HUES6 (cell line): ENCODE measurements around the gene HMG20B.

Source experiments
- H3K27ac ChIP-seq: 2 replicates; pipeline ENCODE4 v1.7.0; 2013; ENCODE audit warnings: low read depth, mild to moderate bottlenecking, low read length, inconsistent platforms
- H3K27me3 ChIP-seq: 2 replicates; pipeline ENCODE4 v1.6.1; 2013; ENCODE audit warnings: low read length; ENCODE audit not compliant: control insufficient read depth, insufficient read depth
- H3K36me3 ChIP-seq: 2 replicates; pipeline ENCODE4 v1.6.1; 2013; ENCODE audit warnings: low read length; ENCODE audit not compliant: control insufficient read depth, insufficient read depth
- H3K4me1 ChIP-seq: 2 replicates; pipeline ENCODE4 v1.6.1; 2013; ENCODE audit warnings: low read length; ENCODE audit not compliant: control insufficient read depth, insufficient read depth
- H3K4me3 ChIP-seq: 2 replicates; pipeline ENCODE4 v1.5.1; 2013; ENCODE audit warnings: low read depth, low read length
- H3K9ac ChIP-seq: one replicate; pipeline ENCODE4 v1.6.1; 2013; ENCODE audit warnings: mild to moderate bottlenecking, low read length
- H3K9me3 ChIP-seq: 2 replicates; pipeline ENCODE4 v1.6.1; 2013; ENCODE audit warnings: low read depth, low read length; ENCODE audit not compliant: control insufficient read depth, insufficient read depth

HMG20B gene

DNA sequence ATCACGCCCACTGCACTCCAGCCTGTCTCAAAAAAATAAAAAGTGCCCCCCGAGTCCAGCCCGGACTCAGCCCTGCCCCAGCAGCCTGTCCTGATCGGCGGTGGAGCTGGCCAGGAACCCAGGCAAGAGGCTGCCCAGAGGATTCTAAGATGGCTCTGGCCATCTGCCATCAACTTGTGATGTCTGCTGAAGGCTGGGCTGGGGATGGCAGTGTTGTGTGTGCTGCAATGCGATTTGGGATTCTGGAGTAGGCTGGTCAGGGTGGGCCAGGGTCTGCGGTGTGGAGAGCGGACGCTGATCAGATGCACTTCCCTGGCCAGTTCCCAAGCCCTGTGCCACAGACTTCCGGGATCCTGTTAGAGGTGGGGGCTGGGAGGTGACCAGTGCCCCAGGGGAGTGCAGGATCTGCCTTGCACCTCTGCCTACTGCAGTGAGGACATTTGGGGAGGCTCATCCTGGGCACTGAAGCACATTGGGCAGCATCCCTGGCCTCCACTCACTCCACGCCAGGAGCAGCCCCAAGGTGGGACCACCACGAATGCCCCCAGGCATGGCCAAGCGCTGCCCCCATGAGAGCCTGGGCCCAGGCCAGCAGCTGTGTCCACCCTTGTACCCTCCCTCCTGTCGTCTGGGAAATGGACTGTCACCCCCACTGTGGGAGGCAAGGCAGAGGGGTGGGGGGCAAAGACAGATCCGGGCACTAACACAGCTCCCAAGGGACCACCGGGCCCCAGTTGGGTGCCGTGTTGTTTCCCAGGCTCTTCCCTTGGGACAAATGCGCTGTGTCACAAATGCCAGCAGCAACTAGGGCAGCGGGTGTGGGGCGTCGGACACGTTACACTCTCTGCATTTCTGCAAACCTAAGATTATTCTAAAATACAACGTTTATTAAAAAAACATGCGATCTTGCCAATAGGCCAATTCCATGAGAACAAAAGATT, 37.3 kb downstream of the HMG20B start:
- Histone ChIP-seq H3K4me3 (no peak overlapping the region), H3K4me1 (peaks cover 8% of the 10 kb centered on the region; the same call in 1 of the 2 replicates), H3K36me3 (peaks cover 40% of the 10 kb centered on the region)

DNA sequence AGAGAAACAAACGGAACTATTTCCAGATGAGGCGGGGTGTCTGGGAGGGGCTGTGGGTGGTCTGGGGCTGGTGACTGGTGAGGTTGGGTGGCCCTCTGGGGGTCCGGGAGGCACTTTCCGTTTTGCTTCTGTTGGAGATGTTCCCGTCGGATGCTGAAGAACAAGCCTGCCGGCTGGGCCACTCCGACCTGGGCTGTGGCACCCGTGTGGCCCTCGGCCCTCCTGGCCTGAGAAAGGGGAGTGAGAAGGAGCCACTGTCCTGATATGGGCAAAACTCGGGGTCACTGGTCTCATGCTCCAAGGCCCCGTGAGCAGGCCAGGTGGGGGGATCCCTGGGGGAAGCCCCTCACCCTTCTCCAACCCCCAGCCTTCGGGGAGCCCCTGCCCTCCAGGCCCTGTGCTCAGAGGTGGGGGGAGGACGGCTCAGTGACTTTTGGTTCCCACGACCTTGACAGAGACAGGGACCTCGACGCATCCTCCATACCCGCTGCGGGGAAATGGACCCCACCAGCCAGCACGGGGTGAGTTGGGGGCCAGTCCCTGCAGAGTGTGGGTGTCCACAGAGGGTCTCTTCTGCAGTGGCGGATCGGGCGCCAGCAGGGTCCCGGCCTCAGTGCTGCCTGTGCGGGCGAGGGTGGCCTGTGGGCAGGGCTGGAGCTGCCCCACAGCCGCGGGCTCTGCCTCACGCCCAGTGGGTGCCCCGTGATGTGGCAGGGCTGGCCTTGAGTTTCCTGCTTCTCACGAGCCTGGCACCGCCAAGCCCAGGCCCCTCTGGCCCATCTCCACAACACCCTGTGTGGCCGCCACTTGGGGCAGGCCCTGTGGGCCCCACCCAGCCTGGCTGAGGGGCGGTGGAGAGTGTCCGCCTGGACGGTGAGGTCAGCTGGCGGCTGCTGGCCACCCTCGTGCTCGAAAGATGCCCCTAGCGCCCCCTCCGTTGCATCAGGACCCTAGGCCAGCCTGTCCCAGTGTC, 38.3 kb downstream of the HMG20B start:
- Histone ChIP-seq H3K4me3 (no peak overlapping the region), H3K27me3 (peaks cover 2% of the 10 kb centered on the region), H3K4me1 (peaks cover 8% of the 10 kb centered on the region; the same call in 1 of the 2 replicates), H3K9ac (no peak overlapping the region), H3K27ac (no peak overlapping the region), H3K36me3 (peaks cover 48% of the 10 kb centered on the region), H3K9me3 (no peaks in the 10 kb centered on the region)

More for the DNA sequence above, 37.3 kb downstream of the HMG20B start:
- Histone ChIP-seq H3K9me3 (no peaks in the 10 kb centered on the region), H3K27me3 (peaks cover 12% of the 10 kb centered on the region), H3K27ac (no peak overlapping the region), H3K9ac (no peak overlapping the region)

DNA sequence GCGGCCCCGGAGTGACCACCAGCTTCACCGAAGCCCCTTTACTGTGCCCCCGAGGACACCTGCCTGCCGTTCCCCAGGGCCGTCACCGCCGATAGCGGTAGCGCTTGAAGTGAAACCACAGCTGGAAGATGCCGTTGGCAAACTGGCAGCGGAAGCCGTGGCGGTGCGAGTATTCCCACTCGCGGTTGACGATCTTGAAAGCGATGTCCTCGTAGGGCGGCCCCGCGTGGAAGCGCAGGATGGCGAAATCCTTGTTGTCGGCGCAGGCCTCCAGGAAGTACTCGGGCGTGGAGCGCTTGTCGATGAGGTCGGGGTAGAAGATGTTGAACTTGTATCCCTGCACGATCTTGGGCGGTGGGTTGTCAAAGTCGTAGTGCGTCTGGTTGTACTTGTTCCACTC, 39.1 kb downstream of the HMG20B start:
- Histone ChIP-seq H3K4me1 (peaks cover 8% of the 10 kb centered on the region; the same call in 1 of the 2 replicates), H3K9ac (no peak overlapping the region), H3K9me3 (no peaks in the 10 kb centered on the region)

DNA sequence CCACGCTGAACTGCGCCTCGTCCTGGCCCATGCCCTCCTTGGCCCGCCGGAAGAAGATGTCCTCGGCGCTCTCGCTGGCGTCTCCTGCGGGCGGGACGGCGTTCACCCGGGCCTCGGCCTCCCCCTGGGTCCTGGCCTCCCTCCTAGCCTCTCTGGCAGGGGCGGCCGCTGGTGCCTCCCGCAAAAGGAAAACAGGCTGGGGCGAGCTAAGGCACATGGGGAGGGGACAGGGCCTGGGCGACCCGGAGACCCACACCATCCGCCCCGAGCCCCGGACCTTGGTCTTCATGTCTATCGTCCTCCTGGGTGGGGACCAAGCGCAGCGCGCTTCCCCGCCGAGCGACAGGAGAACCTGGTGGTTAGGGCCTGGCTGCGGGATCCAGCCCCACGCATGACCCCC, 39.6 kb downstream of the HMG20B start:
- H3K4me3 ChIP-seq: no peak overlapping the region
- H3K9ac ChIP-seq: no peak overlapping the region
- no peak overlapping the region for H3K27ac ChIP-seq
- H3K36me3 ChIP-seq: peaks cover 54% of the 10 kb centered on the region
- H3K27me3 ChIP-seq: no peaks in the 10 kb centered on the region
- H3K9me3 ChIP-seq: no peaks in the 10 kb centered on the region
- H3K4me1 ChIP-seq: peaks cover 8% of the 10 kb centered on the region; the same call in 1 of the 2 replicates

More for the DNA sequence above, 39.1 kb downstream of the HMG20B start:
- no peak overlapping the region for H3K4me3 ChIP-seq
- H3K36me3 ChIP-seq: peaks cover 49% of the 10 kb centered on the region
- no peak overlapping the region for H3K27ac ChIP-seq
- no peaks in the 10 kb centered on the region for H3K27me3 ChIP-seq

DNA sequence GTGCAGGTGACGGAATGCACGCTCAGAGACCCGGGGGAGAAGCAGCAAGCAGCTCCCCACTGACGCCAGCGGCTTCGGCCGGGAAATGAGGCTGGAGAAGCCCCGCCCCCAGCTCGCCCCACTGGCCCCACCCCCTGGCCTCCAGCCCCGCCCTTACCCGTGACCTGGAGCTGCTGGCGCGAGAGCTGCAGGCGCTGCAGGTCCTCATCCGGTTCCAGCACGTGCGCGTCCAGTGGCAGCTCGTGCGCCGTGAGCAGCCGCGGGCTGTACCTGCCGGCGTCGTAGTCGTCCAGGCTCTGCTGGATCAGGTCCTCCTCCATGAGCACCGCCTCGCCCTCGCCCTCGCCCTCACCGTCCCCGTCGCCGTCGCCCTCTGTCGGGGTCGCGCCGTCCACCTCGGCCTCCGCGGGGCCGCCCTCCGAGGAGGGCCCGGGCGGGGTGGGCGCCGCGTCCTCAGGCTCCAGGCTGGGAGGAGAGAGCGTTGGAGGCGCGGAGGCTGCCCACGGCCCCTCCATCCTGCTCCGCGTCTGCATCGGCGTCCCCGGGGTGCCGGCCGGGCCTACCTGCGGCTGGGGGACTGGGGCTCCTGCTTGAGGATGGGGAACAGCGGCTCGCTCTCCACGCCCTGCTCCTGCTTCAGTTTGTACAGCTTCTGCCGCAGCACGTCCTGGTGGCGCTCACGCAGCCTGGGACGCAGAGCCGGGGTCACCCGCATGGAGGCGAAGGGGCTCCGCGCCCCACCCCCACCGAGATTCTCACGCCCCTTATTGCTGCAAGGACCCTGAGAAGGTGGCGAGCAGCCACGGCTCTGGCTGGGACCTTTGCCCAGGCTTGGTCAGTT, 40.4 kb downstream of the HMG20B start:
- Histone ChIP-seq H3K4me1 (peaks cover 4% of the 10 kb centered on the region; the same call in 1 of the 2 replicates), H3K4me3 (no peak overlapping the region), H3K27ac (no peak overlapping the region), H3K9me3 (no peaks in the 10 kb centered on the region), H3K36me3 (peaks cover 55% of the 10 kb centered on the region), H3K27me3 (no peaks in the 10 kb centered on the region), H3K9ac (no peak overlapping the region)

DNA sequence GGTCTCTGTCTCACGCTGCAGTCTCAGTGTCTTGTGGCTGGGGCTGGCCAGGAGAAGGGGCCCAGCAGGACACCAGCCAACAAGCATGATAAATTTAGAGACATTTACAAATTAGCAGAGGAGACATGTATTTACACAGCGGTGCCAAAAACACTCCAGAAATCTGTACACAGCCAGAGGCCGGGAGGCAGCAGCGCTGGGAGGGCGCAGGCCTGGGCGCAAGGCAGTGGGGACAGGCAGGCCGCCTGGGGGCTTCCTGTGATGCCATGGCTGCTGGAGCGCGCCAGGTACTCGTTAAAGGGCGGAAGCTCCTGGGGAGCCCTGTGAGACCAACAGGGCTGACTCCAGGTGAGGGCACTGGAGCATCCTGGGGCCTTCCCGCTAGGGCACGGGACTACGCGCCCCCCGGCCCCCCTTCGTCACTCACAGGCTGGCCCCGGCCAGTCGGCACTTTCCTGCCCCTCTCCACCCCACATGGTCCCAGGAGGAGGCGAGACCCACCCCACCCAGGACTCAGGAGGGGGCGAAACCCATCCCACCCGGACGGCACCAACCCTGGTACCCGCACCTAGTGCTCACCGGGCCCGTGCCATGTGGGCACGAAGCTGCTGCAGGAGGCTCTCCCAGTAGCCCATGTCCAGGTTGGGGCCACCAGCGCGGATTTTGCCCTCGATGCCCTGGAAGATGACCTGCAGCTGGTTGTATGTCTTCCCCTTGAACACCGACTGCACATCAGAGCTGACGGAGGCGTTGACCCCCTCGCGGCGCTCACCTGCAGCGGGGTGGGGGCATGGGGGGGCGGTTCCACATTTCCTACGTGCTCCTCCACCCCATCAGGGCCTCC, 41.3 kb downstream of the HMG20B start:
- Histone ChIP-seq H3K9ac (no peak overlapping the region), H3K9me3 (no peaks in the 10 kb centered on the region), H3K27ac (no peak overlapping the region), H3K4me3 (no peak overlapping the region), H3K27me3 (no peaks in the 10 kb centered on the region), H3K36me3 (peaks cover 59% of the 10 kb centered on the region), H3K4me1 (peaks cover 3% of the 10 kb centered on the region; the same call in 1 of the 2 replicates)

DNA sequence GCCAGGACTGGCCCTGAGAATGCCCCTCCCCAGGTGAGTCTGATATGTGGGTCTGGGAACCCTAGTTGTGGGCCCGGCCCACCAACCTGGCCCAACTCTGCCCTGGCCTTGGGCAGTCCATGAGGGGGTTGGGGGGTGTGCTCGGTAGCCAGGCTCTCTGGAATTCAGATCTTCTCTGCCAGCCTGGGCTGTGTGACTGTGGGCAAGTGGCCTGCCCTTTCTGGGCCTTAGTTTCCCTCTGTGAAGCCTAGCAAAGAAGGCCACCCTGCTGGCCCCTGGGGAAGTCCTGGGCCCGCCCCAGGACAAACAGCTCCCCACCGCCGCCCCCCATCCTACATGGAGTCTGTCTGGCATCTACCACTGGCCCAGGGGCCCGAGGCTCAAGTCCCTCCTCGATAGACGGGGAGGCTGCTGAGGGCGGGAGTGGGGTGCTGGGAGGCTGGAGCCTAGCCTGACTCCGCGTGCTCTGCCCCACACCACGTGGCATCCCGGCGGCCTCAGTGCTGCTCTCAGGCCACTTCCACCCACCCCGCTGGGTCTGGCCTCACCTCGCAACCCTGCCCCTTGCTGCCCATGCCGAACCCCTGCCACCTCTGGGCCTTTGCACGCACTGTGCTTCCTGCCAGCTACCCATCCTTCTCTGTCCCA, 42.2 kb downstream of the HMG20B start:
- Histone ChIP-seq H3K4me3 (no peak overlapping the region), H3K27me3 (no peaks in the 10 kb centered on the region), H3K36me3 (peaks cover 64% of the 10 kb centered on the region), H3K9me3 (no peaks in the 10 kb centered on the region), H3K27ac (no peak overlapping the region), H3K9ac (no peak overlapping the region), H3K4me1 (peaks cover 3% of the 10 kb centered on the region; the same call in 1 of the 2 replicates)

DNA sequence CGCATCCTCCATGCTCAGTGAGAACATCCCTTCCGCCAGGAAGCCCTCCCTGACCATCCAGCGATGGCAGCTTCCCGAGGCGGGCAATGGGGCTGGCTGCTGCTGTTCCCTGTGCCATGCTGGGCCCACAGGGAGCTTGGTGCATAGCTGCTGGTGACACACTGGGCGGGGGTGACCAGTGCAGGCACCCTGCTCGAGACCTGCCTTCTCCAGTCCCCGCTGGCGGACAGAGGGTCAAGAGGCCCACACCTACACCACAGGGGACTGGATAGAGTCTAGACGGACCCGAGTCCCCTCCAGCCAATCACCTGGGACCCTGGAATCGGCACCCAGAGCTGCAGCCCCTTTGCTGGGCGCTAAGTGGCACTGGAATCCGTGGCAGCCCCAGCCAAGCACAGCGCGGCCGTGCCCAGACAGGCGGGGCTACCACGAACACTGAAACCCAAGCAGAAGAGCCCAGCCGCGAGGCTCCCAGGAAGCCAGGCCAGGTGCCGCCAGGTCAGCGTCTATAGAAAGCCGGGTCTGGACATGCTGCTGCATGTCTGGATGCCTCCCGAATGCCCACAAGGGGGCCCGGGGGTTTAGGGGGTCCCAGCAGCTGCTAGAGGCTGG, 42.9 kb downstream of the HMG20B start:
- Histone ChIP-seq H3K9me3 (no peaks in the 10 kb centered on the region), H3K27ac (no peak overlapping the region), H3K9ac (no peak overlapping the region), H3K27me3 (no peaks in the 10 kb centered on the region), H3K4me1 (peaks cover 3% of the 10 kb centered on the region; the same call in 1 of the 2 replicates), H3K36me3 (peaks cover 63% of the 10 kb centered on the region), H3K4me3 (no peak overlapping the region)

DNA sequence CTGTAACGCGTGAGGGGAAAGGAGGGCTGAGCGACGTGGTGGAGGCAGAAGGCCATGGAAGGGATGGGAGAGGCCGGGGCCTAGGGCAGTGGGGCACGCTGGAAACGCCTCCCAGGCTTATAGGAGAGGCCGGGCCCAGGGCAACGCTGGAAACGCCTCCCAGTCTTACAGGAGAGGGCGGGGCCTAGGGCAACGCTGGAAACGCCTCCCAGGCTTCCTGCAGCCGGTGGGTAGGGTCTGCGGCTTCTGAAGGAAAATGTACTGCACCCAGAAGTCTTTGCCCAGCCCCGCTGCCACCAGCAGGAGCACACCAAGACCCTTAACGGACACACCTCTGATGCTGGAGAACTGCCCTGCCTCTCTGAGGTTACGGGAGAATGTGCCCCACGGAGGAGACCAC, 44.7 kb downstream of the HMG20B start:
- no peak overlapping the region for H3K27ac ChIP-seq
- H3K9ac ChIP-seq: no peak overlapping the region
- peaks cover 3% of the 10 kb centered on the region; the same call in 1 of the 2 replicates for H3K4me1 ChIP-seq
- H3K27me3 ChIP-seq: no peaks in the 10 kb centered on the region
- peaks cover 56% of the 10 kb centered on the region for H3K36me3 ChIP-seq
- no peak overlapping the region for H3K4me3 ChIP-seq
- no peaks in the 10 kb centered on the region for H3K9me3 ChIP-seq
